ENCODE results near the gene HIGD1A.

The HIGD1A gene

GRCh38 chr3:42733501-42734262 is 70.6 kb downstream of the HIGD1A start:
- no peak for DNase-seq

Measured in activated CD4-positive, alpha-beta T cell treated with anti-CD3 and anti-CD28 coated beads for 4 hours (primary cell).